Neural progenitor cell (in vitro differentiated cells): Measurements from ENCODE around the gene IKBKG. TPM values are rescaled to one million over a fixed set of nuclear protein-coding genes. Genes with fewer than 3 reads are reported as not detected.
"Not testable (repeated sequence)": the region's sequence is repeated elsewhere in the genome, so short reads cannot be mapped to it uniquely, and the experiment has no call there.

ENCODE experiments used
- DNase-seq: peaks from one replicate; pipeline ENCODE4 v3.0.0-alpha.2; 2016; ENCODE audit warnings: low spot score
- H2AFZ ChIP-seq: fragments of 200-600 bp; sonication (generic); replicated peaks from 2 replicates; pipeline ENCODE4 v1.6.1; 2016; ENCODE audit warnings: antibody characterized with exemption
- H3F3A ChIP-seq: fragments of 200-600 bp; sonication (generic); 2 replicates; pipeline ENCODE4 v1.6.1; 2016; ENCODE audit warnings: antibody characterized with exemption, low read depth
- H3K27ac ChIP-seq: fragments of 200-600 bp; sonication (generic); 2 replicates; pipeline ENCODE4 v1.5.1; 2016; ENCODE audit warnings: mild to moderate bottlenecking
- H3K27me3 ChIP-seq: fragments of 200-600 bp; sonication (generic); 2 replicates; pipeline ENCODE4 v1.6.1; 2016; ENCODE audit warnings: mild to moderate bottlenecking, moderate library complexity
- H3K36me3 ChIP-seq: fragments of 200-600 bp; sonication (generic); 2 replicates; pipeline ENCODE4 v1.5.1; 2016
- H3K4me1 ChIP-seq: fragments of 200-600 bp; sonication (generic); 2 replicates; pipeline ENCODE4 v1.6.1; 2016; ENCODE audit warnings: mixed run types
- H3K4me2 ChIP-seq: fragments of 200-600 bp; sonication (generic); 2 replicates; pipeline ENCODE4 v1.6.1; 2016
- H3K4me3 ChIP-seq: fragments of 200-600 bp; sonication (generic); 2 replicates; pipeline ENCODE4 v1.5.1; 2016
- H3K79me2 ChIP-seq: fragments of 200-600 bp; sonication (generic); 2 replicates; pipeline ENCODE4 v1.6.1; 2016; ENCODE audit warnings: low read depth
- H3K9ac ChIP-seq: fragments of 200-600 bp; sonication (generic); 2 replicates; pipeline ENCODE4 v1.6.1; 2016
- H3K9me3 ChIP-seq: fragments of 200-600 bp; sonication (generic); 2 replicates; pipeline ENCODE4 v1.5.1; 2016; ENCODE audit warnings: low read depth
- H4K20me1 ChIP-seq: fragments of 200-600 bp; sonication (generic); 2 replicates; pipeline ENCODE4 v1.6.1; 2016; ENCODE audit warnings: low read depth
- H3K27ac Mint-ChIP-seq: 3 replicates; pipeline ENCODE4 v1.8.0; 2021; ENCODE audit warnings: mixed read lengths
- H3K27me3 Mint-ChIP-seq: 2 replicates; pipeline ENCODE4 v1.8.0; 2022; ENCODE audit warnings: low read depth, mild to moderate bottlenecking, inconsistent platforms, moderate library complexity, mixed read lengths; ENCODE audit not compliant: insufficient read depth
- H3K36me3 Mint-ChIP-seq: 3 replicates; pipeline ENCODE4 v1.8.0; 2021; ENCODE audit warnings: mixed read lengths
- H3K4me1 Mint-ChIP-seq: 3 replicates; pipeline ENCODE4 v1.8.0; 2021; ENCODE audit warnings: mixed read lengths
- H3K4me3 Mint-ChIP-seq: 3 replicates; pipeline ENCODE4 v1.8.0; 2021; ENCODE audit warnings: mild to moderate bottlenecking, moderate library complexity, mixed read lengths
- H3K9me3 Mint-ChIP-seq: 3 replicates; pipeline ENCODE4 v1.8.0; 2020; ENCODE audit warnings: mixed read lengths
- CTCF ChIP-seq: fragments of 200-600 bp; sonication (generic); IDR thresholded peaks from 2 replicates; pipeline ENCODE4 v1.5.1; 2017; ENCODE audit warnings: antibody characterized with exemption, mild to moderate bottlenecking
- EZH2 ChIP-seq: fragments of 200-600 bp; sonication (generic); IDR thresholded peaks from 2 replicates; pipeline ENCODE4 v1.6.1; 2017; ENCODE audit warnings: antibody characterized with exemption, mild to moderate bottlenecking, moderate library complexity
- EZH2phosphoT487 ChIP-seq: fragments of 200-600 bp; sonication (generic); IDR thresholded peaks from 2 replicates; pipeline ENCODE4 v1.6.1; 2017; ENCODE audit warnings: antibody characterized with exemption
- small RNA-seq: library from RNA; depleted of rRNA; stranded (forward); fragments of <200 nt; gene quantifications from one replicate; pipeline ENCODE3, GENCODE V24; 2015
- total RNA-seq: library from RNA; depleted of rRNA; stranded (reverse); fragments of >200 nt; gene quantifications from 2 replicates; pipeline ENCODE4 v1.2.3, GENCODE V29; 2015; ENCODE audit warnings: low replicate concordance

IKBKG gene
- total RNA-seq, 1 donor from 2014 or later: 13.2 TPM

DNA sequence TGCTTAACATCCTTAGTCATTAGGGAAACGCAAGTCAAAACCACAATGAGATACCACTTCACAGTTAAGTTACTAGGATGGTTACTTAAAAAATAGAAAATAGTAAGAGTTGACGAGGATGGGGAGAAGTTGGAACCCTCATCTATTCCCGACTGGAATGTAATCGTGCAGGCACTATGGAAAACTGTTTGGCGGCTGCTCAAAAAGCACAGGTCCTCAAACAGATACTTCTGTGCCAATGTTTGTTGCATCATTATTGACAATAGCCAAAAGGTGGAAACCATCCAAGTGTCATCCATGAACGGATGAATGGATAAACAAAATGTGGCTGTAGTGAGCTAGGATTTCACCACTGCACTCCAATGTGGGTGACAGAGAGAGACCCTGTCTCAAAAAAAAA lies 60.0 kb downstream of the IKBKG start:
- peaks cover 22% of the 10 kb centered on the region for H3K9me3 Mint-ChIP-seq
- Histone ChIP-seq H4K20me1 (no peaks in the 10 kb centered on the region), H3K9ac (no peak overlapping the region), H3F3A (no peaks in the 10 kb centered on the region), H3K36me3 (no peaks in the 10 kb centered on the region), H3K4me3 (no peak overlapping the region), H3K9me3 (no peaks in the 10 kb centered on the region), H3K79me2 (no peaks in the 10 kb centered on the region), H3K27ac (no peak overlapping the region), H2AFZ (no peak overlapping the region), H3K4me2 (no peak overlapping the region), H3K4me1 (no peaks in the 10 kb centered on the region), H3K27me3 (no peaks in the 10 kb centered on the region)
- TF ChIP-seq CTCF (no peak), EZH2phosphoT487 (no peak), EZH2 (no peak)
- no peak overlapping the region for H3K27ac Mint-ChIP-seq
- H3K36me3 Mint-ChIP-seq: no peaks in the 10 kb centered on the region
- no peak overlapping the region for H3K4me3 Mint-ChIP-seq
- DNase-seq: no peak
- H3K4me1 Mint-ChIP-seq: no peaks in the 10 kb centered on the region
- peaks cover 2% of the 10 kb centered on the region for H3K27me3 Mint-ChIP-seq

GRCh38 chrX:154607976-154608375 lies 60.6 kb downstream of the IKBKG start:
- not testable (repeated sequence) for H2AFZ ChIP-seq, H3K4me1 ChIP-seq, H3K4me1 Mint-ChIP-seq, H3K4me3 Mint-ChIP-seq, H3K27me3 Mint-ChIP-seq, H3F3A ChIP-seq, H4K20me1 ChIP-seq, H3K27ac ChIP-seq, H3K9me3 ChIP-seq, H3K4me3 ChIP-seq, H3K27me3 ChIP-seq, DNase-seq, H3K4me2 ChIP-seq, H3K27ac Mint-ChIP-seq, H3K79me2 ChIP-seq, H3K36me3 ChIP-seq, H3K36me3 Mint-ChIP-seq, H3K9ac ChIP-seq
- peaks cover 19% of the 10 kb centered on the region for H3K9me3 Mint-ChIP-seq

GRCh38 chrX:154608823-154609222 lies 61.4 kb downstream of the IKBKG start:
- H4K20me1 ChIP-seq, H3K27ac Mint-ChIP-seq, H3K9me3 ChIP-seq, H3F3A ChIP-seq, H3K4me1 ChIP-seq, H3K36me3 Mint-ChIP-seq, H3K9ac ChIP-seq, H3K36me3 ChIP-seq, H2AFZ ChIP-seq, H3K27me3 ChIP-seq, DNase-seq, H3K4me2 ChIP-seq, H3K27me3 Mint-ChIP-seq, H3K79me2 ChIP-seq, H3K4me1 Mint-ChIP-seq, H3K27ac ChIP-seq, H3K4me3 ChIP-seq, H3K4me3 Mint-ChIP-seq: not testable (repeated sequence)
- H3K9me3 Mint-ChIP-seq: peaks cover 18% of the 10 kb centered on the region

GRCh38 chrX:154611146-154611545 lies 63.7 kb downstream of the IKBKG start:
- H3K9me3 ChIP-seq, H3K36me3 ChIP-seq, H3K4me3 ChIP-seq, H4K20me1 ChIP-seq, H3K9me3 Mint-ChIP-seq, H3K4me1 ChIP-seq, H3K4me2 ChIP-seq, H3K79me2 ChIP-seq, H3K27ac ChIP-seq, H3K9ac ChIP-seq, H3K36me3 Mint-ChIP-seq, H3K27me3 Mint-ChIP-seq, H3K27me3 ChIP-seq, DNase-seq, H3K27ac Mint-ChIP-seq, H3F3A ChIP-seq, H3K4me3 Mint-ChIP-seq, H2AFZ ChIP-seq, H3K4me1 Mint-ChIP-seq: not testable (repeated sequence)

DNA sequence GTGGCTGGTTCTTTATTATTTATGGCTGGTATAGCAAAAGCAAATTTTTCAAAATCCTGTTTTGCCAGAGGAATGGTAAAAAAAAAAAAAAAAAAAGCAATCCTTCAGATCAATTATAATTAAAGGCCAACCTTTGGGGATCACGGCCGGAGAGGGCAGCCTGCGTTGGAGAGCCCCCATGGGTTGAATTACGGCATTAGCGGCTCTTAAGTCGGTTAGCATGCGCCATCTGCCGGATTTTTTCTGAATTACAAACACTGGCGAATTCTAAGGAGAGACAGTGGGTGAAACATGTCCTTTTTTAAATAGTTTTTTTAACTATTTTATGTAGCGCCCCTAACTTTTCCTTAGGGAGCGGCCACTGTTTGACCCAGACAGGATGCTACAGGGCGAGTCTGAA lies 66.2 kb downstream of the IKBKG start:
- not testable (repeated sequence) for H3K9ac ChIP-seq, H3K36me3 ChIP-seq, H3K27me3 ChIP-seq, H4K20me1 ChIP-seq, DNase-seq, H3K4me2 ChIP-seq, H3K27ac ChIP-seq, H3K4me1 ChIP-seq, H3K4me1 Mint-ChIP-seq, H2AFZ ChIP-seq, H3K9me3 Mint-ChIP-seq, H3F3A ChIP-seq, H3K79me2 ChIP-seq, H3K9me3 ChIP-seq, H3K27me3 Mint-ChIP-seq, H3K4me3 ChIP-seq, H3K36me3 Mint-ChIP-seq, H3K4me3 Mint-ChIP-seq, H3K27ac Mint-ChIP-seq

Small RNA genes lying within 50 kb of the gene (small RNA-seq; reads per million reads assigned to genes)
- not detected for gene AC244090.1

Other genes starting within 250 kb of the IKBKG start
- 189 and 559 TPM in 2 replicates for gene FLNA, start 173.0 kb upstream of the IKBKG start, total RNA-seq
- gene EMD, start 168.3 kb upstream of the IKBKG start, total RNA-seq: 18.3 and 62.0 TPM in 2 replicates
- 4,507 and 7,403 TPM in 2 replicates for gene RPL10, start 149.2 kb upstream of the IKBKG start, total RNA-seq
- 14.2 and 27.2 TPM in 2 replicates for gene DNASE1L1, start 138.4 kb upstream of the IKBKG start, total RNA-seq
- 19.8 and 46.5 TPM in 2 replicates for gene TAFAZZIN, start 136.1 kb upstream of the IKBKG start, total RNA-seq
- gene ATP6AP1, start 118.9 kb upstream of the IKBKG start, total RNA-seq: 22.6 and 47.4 TPM in 2 replicates
- gene GDI1, start 110.5 kb upstream of the IKBKG start, total RNA-seq: 119 and 244 TPM in 2 replicates
- gene FAM50A, start 103.5 kb upstream of the IKBKG start, total RNA-seq: 30.4 and 36.3 TPM in 2 replicates
- gene PLXNA3, start 89.3 kb upstream of the IKBKG start, total RNA-seq: 4.3 and 9.6 TPM in 2 replicates
- gene LAGE3, start 68.3 kb upstream of the IKBKG start, total RNA-seq: 7.6 and 33.3 TPM in 2 replicates
- gene UBL4A, start 61.0 kb upstream of the IKBKG start, total RNA-seq: 12.1 and 31.1 TPM in 2 replicates
- gene SLC10A3, start 57.0 kb upstream of the IKBKG start, total RNA-seq: 3.5 and 5.7 TPM in 2 replicates
- gene FAM3A, start 31.4 kb upstream of the IKBKG start, total RNA-seq: 4.5 and 16.8 TPM in 2 replicates
- gene G6PD, start 774 bp upstream of the IKBKG start, total RNA-seq: 21.6 and 44.6 TPM in 2 replicates
- not detected in 2 replicates for gene CTAG1A, start 37.5 kb downstream of the IKBKG start, total RNA-seq
- not detected in 2 replicates for gene CTAG1B, start 71.7 kb downstream of the IKBKG start, total RNA-seq
- not detected in 2 replicates for gene CTAG2, start 106.0 kb downstream of the IKBKG start, total RNA-seq
- not detected in 2 replicates for gene GAB3, start 203.5 kb downstream of the IKBKG start, total RNA-seq
- 43.7 and 45.6 TPM in 2 replicates for gene DKC1, start 215.2 kb downstream of the IKBKG start, total RNA-seq